Subcutaneous abdominal adipose tissue (tissue), 5 donors: ENCODE data around the gene H2BW2.
"Not testable (repeated sequence)": the region's sequence is repeated elsewhere in the genome, so short reads cannot be mapped to it uniquely, and the experiment has no call there.

Experiments
- H3K27ac ChIP-seq: one replicate; pipeline ENCODE4 v1.7.0; 2013; ENCODE audit warnings: low read depth, mild to moderate bottlenecking, inconsistent platforms, low read length, moderate library complexity
- H3K27me3 ChIP-seq, 5 donors: one replicate each; pipeline ENCODE4 v1.7.0; 2013; ENCODE audit warnings: low read length in 5 of 5, inconsistent platforms in 1 of 5; ENCODE audit not compliant: control insufficient read depth in 5 of 5, insufficient read depth in 4 of 5
- H3K36me3 ChIP-seq, 5 donors: one replicate each; pipeline ENCODE4 v1.7.0; 2013; ENCODE audit warnings: low read length in 5 of 5; ENCODE audit not compliant: control insufficient read depth in 5 of 5, insufficient read depth in 5 of 5
- H3K4me1 ChIP-seq, 5 donors: one replicate each; pipeline ENCODE4 v1.7.0; 2013; ENCODE audit warnings: low read length in 5 of 5, mild to moderate bottlenecking in 3 of 5, moderate library complexity in 1 of 5; ENCODE audit not compliant: control insufficient read depth in 5 of 5, insufficient read depth in 5 of 5
- H3K4me3 ChIP-seq, 5 donors: one replicate each; pipeline ENCODE4 v1.7.0; 2013; ENCODE audit warnings: low read length in 5 of 5, low read depth in 1 of 5
- H3K9ac ChIP-seq, 5 donors: one replicate each; pipeline ENCODE4 v1.7.0; 2013; ENCODE audit warnings: low read length in 5 of 5, mild to moderate bottlenecking in 4 of 5, moderate library complexity in 3 of 5
- H3K9me3 ChIP-seq, 5 donors: one replicate each; pipeline ENCODE4 v1.7.0; 2013; ENCODE audit warnings: low read length in 5 of 5; ENCODE audit not compliant: control insufficient read depth in 5 of 5
- donor health status: healthy.
- donor health status: healthy.
- donor health status: healthy.
- donor health status: healthy.
- donor health status: healthy.

Gene H2BW2

GRCh38 chrX:104039689-104040505 lies at the start of gene H2BW2:
H2BW2 (plus strand) TSS chrX:104039956; CDS start chrX:104039995, 39 bp downstream.
- H3K27me3 ChIP-seq, result peaks cover 0 to 24% (median 8%) of the 10 kb centered on the region in 5 donors
- no peaks in the 10 kb centered on the region for H3K4me1 ChIP-seq
- H3K4me3 ChIP-seq, result no peak within 1 kb of the TSS
- H3K9ac ChIP-seq, result no peak within 1 kb of the TSS
- peaks cover 0 to 5% (median 0%) of the 10 kb centered on the region in 5 donors for H3K9me3 ChIP-seq
- H3K36me3 ChIP-seq, result no peaks in the 10 kb centered on the region
- no peak within 1 kb of the TSS for H3K27ac ChIP-seq

DNA sequence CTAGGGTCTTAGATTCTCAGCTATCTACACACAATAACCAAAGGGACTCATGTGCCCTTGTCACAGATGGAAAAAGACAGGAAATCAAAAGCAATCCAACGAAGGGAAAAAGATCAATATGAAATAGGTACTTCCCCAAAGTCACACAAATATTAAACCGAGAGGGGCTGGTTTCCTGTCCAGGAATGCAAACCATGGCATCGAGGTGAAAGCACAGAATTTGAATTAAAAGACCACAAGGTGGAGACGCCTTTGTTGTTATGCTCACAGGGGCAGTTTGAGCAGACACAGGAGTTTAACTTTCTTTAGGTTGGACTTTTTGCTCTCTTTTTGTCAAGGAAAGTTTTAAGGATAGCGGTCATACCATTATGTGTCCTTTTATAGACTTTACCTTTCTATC lies 40.5 kb upstream of the H2BW2 start:
- Histone ChIP-seq H3K27me3 (peaks cover 0 to 31% (median 9%) of the 10 kb centered on the region in 5 donors), H3K27ac (no peak overlapping the region), H3K4me1 (no peaks in the 10 kb centered on the region), H3K9ac (no peak overlapping the region), H3K36me3 (no peaks in the 10 kb centered on the region), H3K4me3 (no peak overlapping the region), H3K9me3 (peaks cover 0 to 1% (median 0%) of the 10 kb centered on the region in 5 donors)

GRCh38 chrX:104008831-104009230 lies 30.9 kb upstream of the H2BW2 start:
- H3K27me3 ChIP-seq, result peaks cover 0 to 45% (median 7%) of the 10 kb centered on the region in 5 donors
- no peaks in the 10 kb centered on the region for H3K36me3 ChIP-seq
- H3K4me1 ChIP-seq, result no peaks in the 10 kb centered on the region
- H3K4me3 ChIP-seq, result no peak overlapping the region
- no peak overlapping the region for H3K9ac ChIP-seq
- H3K27ac ChIP-seq, result no peak overlapping the region
- H3K9me3 ChIP-seq, result peaks cover 0 to 5% (median 0%) of the 10 kb centered on the region in 5 donors

DNA sequence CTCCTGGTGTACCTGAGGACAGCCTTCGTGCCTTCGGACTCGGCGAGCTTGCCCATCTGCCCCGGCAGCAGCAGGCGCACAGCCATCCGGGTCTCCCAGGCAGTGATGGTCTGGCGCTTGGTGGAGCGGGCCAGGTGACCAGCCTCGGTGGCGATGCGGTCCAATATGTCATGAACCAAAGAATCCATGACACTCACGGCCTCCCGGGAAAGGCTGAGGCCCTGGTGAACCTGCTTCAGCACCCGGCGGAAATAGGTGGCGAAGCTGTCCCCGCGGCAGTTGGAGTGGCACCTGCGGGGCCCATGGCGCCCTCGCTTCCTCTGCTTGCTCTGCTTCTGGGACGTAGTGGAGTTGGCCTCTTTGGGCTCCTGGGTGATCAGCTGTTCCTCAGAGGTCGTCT lies 26.6 kb upstream of the H2BW2 start:
- Histone ChIP-seq H3K4me1 (no peaks in the 10 kb centered on the region), H3K36me3 (no peaks in the 10 kb centered on the region), H3K27ac (no peak overlapping the region), H3K9ac (no peak overlapping the region), H3K4me3 (no peak overlapping the region), H3K9me3 (peaks cover 0 to 6% (median 0%) of the 10 kb centered on the region in 5 donors), H3K27me3 (peaks cover 0 to 24% (median 0%) of the 10 kb centered on the region in 5 donors)

- Histone ChIP-seq H3K36me3 (no peaks in the 10 kb centered on the region), H3K4me3 (no peak within 1 kb of the TSS), H3K27ac (no peak within 1 kb of the TSS), H3K9me3 (peaks cover 0 to 6% (median 0%) of the 10 kb centered on the region in 5 donors), H3K9ac (no peak within 1 kb of the TSS), H3K27me3 (peaks cover 0 to 24% (median 3%) of the 10 kb centered on the region in 5 donors), H3K4me1 (no peaks in the 10 kb centered on the region)
These were observed 26.1 kb upstream of the H2BW2 start, which contains the start of gene H2BW1 for GRCh38 chrX:104013606-104014005. H2BW1 (minus strand) TSS chrX:104013708; CDS start chrX:104013576, 132 bp downstream.

- H3K36me3 ChIP-seq, H3K4me3 ChIP-seq, H3K9me3 ChIP-seq, H3K4me1 ChIP-seq, H3K9ac ChIP-seq, H3K27ac ChIP-seq: not testable (repeated sequence)
- H3K27me3 ChIP-seq, result peaks cover 0 to 22% (median 8%) of the 10 kb centered on the region in 5 donors
These were observed 24.2 kb upstream of the H2BW2 start for GRCh38 chrX:104015576-104015975.

- Histone ChIP-seq H3K4me3 (no peak overlapping the region), H3K4me1 (no peaks in the 10 kb centered on the region), H3K9me3 (peaks cover 0 to 6% (median 3%) of the 10 kb centered on the region in 5 donors), H3K27me3 (peaks cover 0 to 21% (median 10%) of the 10 kb centered on the region in 5 donors), H3K9ac (no peak overlapping the region), H3K36me3 (no peaks in the 10 kb centered on the region), H3K27ac (no peak overlapping the region)
These were observed 21.6 kb upstream of the H2BW2 start for GRCh38 chrX:104018126-104018525.

- Histone ChIP-seq H3K4me3 (no peak overlapping the region), H3K9me3 (peaks cover 0 to 5% (median 0%) of the 10 kb centered on the region in 5 donors), H3K27ac (no peak overlapping the region), H3K27me3 (peaks cover 0 to 24% (median 8%) of the 10 kb centered on the region in 5 donors), H3K36me3 (no peaks in the 10 kb centered on the region), H3K9ac (no peak overlapping the region), H3K4me1 (no peaks in the 10 kb centered on the region)
These were observed 1.2 kb downstream of the H2BW2 start for GRCh38 chrX:104041003-104041402.

DNA sequence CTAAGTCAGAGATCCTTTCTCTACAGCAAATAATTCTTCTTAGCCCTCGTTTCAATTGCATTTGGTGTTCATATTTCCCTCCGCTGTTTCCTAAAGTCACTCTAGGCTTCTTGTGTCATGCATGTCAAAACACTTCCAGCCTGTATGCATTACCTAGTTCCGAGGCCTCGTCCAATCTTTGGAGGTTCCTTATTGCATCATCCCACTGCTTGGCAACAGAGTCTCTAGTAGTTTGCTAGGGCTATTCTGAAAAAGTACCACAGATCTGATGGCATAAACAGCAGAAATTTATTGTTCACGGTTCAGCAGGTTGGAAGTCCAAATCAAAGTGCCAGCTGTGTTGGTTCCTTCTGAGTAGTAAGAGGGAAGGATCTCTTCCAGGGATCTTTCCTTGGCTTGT lies 5.9 kb downstream of the H2BW2 start:
- Histone ChIP-seq H3K4me1 (no peaks in the 10 kb centered on the region), H3K36me3 (no peaks in the 10 kb centered on the region), H3K9ac (no peak overlapping the region), H3K4me3 (no peak overlapping the region), H3K27me3 (peaks cover 0 to 22% (median 8%) of the 10 kb centered on the region in 5 donors), H3K9me3 (no peaks in the 10 kb centered on the region), H3K27ac (no peak overlapping the region)

DNA sequence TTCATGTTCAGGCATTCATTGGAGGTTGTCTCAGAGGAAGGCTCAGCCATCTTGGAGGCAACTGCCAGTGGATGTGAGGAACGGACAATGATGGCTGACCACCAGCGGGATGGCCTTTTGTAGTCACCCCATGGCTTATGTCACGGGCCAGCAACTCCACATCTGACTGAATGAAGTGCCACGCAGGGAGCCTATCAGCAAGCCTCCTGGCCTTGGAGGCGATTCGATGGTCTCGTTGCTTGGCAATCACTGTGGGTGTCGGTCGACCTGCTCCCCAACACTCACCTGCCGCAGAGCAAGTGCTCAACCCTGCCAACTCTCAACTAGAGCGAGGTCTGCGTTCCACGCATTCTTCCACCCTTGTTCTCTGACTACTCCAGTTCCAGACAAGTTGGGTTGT lies 7.4 kb downstream of the H2BW2 start:
- Histone ChIP-seq H3K4me3 (no peak overlapping the region), H3K4me1 (no peaks in the 10 kb centered on the region), H3K27me3 (peaks cover 0 to 22% (median 8%) of the 10 kb centered on the region in 5 donors), H3K27ac (no peak overlapping the region), H3K36me3 (no peaks in the 10 kb centered on the region), H3K9me3 (no peaks in the 10 kb centered on the region), H3K9ac (no peak overlapping the region)
